H1 (cell line): Measurements from ENCODE around the gene CDYL2. TPM values are rescaled to one million over a fixed set of nuclear protein-coding genes. Genes with fewer than 3 reads are reported as not detected.

Experiments used
- ATF3 ChIP-seq: IDR thresholded peaks from 2 replicates; pipeline ENCODE4 v1.6.1; 2011; ENCODE audit warnings: low read depth, mild to moderate bottlenecking, low read length; ENCODE audit not compliant: insufficient read depth
- CHD7 ChIP-seq: fragments of 300-600 bp; sonication (generic); IDR thresholded peaks from 2 replicates; pipeline ENCODE4 v1.7.1; 2012; ENCODE audit warnings: low read length, moderate library complexity, mild to moderate bottlenecking, inconsistent platforms; ENCODE audit not compliant: insufficient replicate concordance
- CTCF ChIP-seq, 3 experiments: IDR thresholded peaks; 1 replicate in 2 of 3; 2 replicates in 1 of 3; pipeline versions ENCODE4 v1.5.1 to v1.6.1; 2011; ENCODE audit warnings: low read length in 3 of 3, mild to moderate bottlenecking in 3 of 3, inconsistent platforms in 2 of 3, low read depth in 1 of 3, moderate library complexity in 1 of 3; ENCODE audit not compliant: insufficient read depth in 1 of 3; ENCODE audit errors: control extremely low read depth in 1 of 3
- MAX ChIP-seq: IDR thresholded peaks from 2 replicates; pipeline ENCODE4 v1.6.1; 2012; ENCODE audit warnings: inconsistent platforms
- NRF1 ChIP-seq: IDR thresholded peaks from 2 replicates; pipeline ENCODE4 v1.6.1; 2011; ENCODE audit warnings: mild to moderate bottlenecking, low read depth, low read length, improper control_type of control experiment
- POU5F1 ChIP-seq: IDR thresholded peaks from 2 replicates; pipeline ENCODE4 v1.6.1; 2011; ENCODE audit warnings: low read depth, mild to moderate bottlenecking, low read length, moderate library complexity
- SRF ChIP-seq: IDR thresholded peaks from 2 replicates; pipeline ENCODE4 v1.6.1; 2011; ENCODE audit warnings: mild to moderate bottlenecking, low read depth, low read length, moderate library complexity
- TCF12 ChIP-seq: IDR thresholded peaks from 2 replicates; pipeline ENCODE4 v1.6.1; 2011; ENCODE audit warnings: low read depth, mild to moderate bottlenecking, low read length
- TEAD4 ChIP-seq: IDR thresholded peaks from 2 replicates; pipeline ENCODE4 v1.6.1; 2012; ENCODE audit warnings: low read depth, low read length, inconsistent platforms, mixed read lengths
- polyA plus RNA-seq, 7 experiments: library from polyadenylated mRNA; depleted of rRNA in 3 of 7; stranded (reverse) in 5 of 7; unstranded in 2 of 7; fragments of >200 nt in 5 of 7; fragments of 200-250 nt in 2 of 7; gene quantifications; 1 replicate in 5 of 7; 2 replicates in 1 of 7; 4 replicates in 1 of 7; pipeline versions ENCODE4 v1.2.1 to v1.2.3, GENCODE V29; 2011 to 2013; ENCODE audit warnings: missing spikeins in 2 of 7, mixed read lengths in 2 of 7
- total RNA-seq: library from RNA; stranded (reverse); fragmentation: NEBNext Ultra II Directional; extraction: Animal tissue kit (Norgen Biotek cat#: 25700); gene quantifications from 2 replicates; pipeline ENCODE4 v1.2.1, GENCODE V29; 2021

The CDYL2 gene
- total and polyA plus RNA-seq, 2 of the 8 experiments (the other 6 are each of a cell fraction or from before 2014, with no cell fraction given) = 0.33 to 5.3 TPM

DNA sequence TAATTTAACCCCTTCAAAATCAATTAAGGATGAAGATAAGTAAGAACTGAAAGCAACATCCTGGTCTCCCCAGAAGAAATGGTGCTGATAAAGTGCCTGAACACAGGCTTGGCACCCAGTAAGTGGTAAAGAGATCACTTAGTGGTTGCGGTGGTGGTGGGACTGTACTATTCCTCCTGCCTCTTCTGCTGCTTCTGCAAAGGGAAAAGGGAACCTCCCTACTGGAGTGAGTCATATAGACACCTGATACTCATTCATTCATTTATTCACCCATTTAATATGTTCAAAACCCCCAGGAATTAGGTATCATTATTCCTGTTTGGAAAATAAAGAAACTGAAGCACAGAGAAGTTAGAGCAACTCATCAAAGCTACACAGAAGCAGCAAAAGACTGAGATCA is 60.6 kb downstream of the CDYL2 start (continued):
- TF ChIP-seq CHD7 (no peak), ATF3 (no peak), POU5F1 (no peak), TCF12 (no peak), NRF1 (no peak), MAX (no peak), TEAD4 (no peak), SRF (no peak), CTCF (IDR thresholded peaks at IDR 0.05; ENCODE audit: control extremely low read depth in 1 of 3, insufficient read depth in 1 of 3, low read depth in 1 of 3, low read length in 3 of 3) (no peak)
